ENCODE data around the gene TPTE.
"Not testable (repeated sequence)": the region's sequence is repeated elsewhere in the genome, so short reads cannot be mapped to it uniquely, and the experiment has no call there.

Gene TPTE

GRCh38 chr21:10617133-10617752 is 95.9 kb downstream of the TPTE start:
- DNase-seq: not testable (repeated sequence)

GRCh38 chr21:10627316-10627863 is 106.0 kb downstream of the TPTE start:
- no peak for DNase-seq

GRCh38 chr21:10629239-10629638 is 107.9 kb downstream of the TPTE start:
- DNase-seq: not testable (repeated sequence)

- DNase-seq: not testable (repeated sequence)
Measured at GRCh38 chr21:10630829-10631228, 109.4 kb downstream of the TPTE start.

GRCh38 chr21:10631316-10631715 is 109.9 kb downstream of the TPTE start:
- not testable (repeated sequence) for DNase-seq

- DNase-seq: not testable (repeated sequence)
Measured at GRCh38 chr21:10638144-10638543, 116.8 kb downstream of the TPTE start.

GRCh38 chr21:10639123-10639522 is 117.7 kb downstream of the TPTE start:
- no peak for DNase-seq

- not testable (repeated sequence) for DNase-seq
Measured at GRCh38 chr21:10639746-10640145, 118.4 kb downstream of the TPTE start.

GRCh38 chr21:10640446-10640845 is 119.1 kb downstream of the TPTE start:
- DNase-seq: no peak

- no peak for DNase-seq
Measured at GRCh38 chr21:10641107-10641506, 119.7 kb downstream of the TPTE start.

GRCh38 chr21:10645667-10646066 is 124.3 kb downstream of the TPTE start:
- DNase-seq: not testable (repeated sequence)

- not testable (repeated sequence) for DNase-seq
Measured at GRCh38 chr21:10649350-10650149, 128.2 kb downstream of the TPTE start.

GRCh38 chr21:10650297-10650696 is 128.9 kb downstream of the TPTE start:
- DNase-seq: not testable (repeated sequence)
